Naive thymus-derived CD4-positive, alpha-beta T cell (primary cell): ENCODE data around the gene MAFG. TPM values are rescaled to one million over a fixed set of nuclear protein-coding genes. Genes with fewer than 3 reads are reported as not detected.

Source experiments
- ATAC-seq: fragments of 150-1000 bp; cut with Tn5 transposase; 2 replicates; pipeline ENCODE4 v1.10.0; 2021; ENCODE audit warnings: mild to moderate bottlenecking, moderate library complexity
- CTCF ChIA-PET: fragments of 350-600 bp; sonication (Branson Sonifier 250); formaldehyde crosslinking; loops from one replicate; lab custom pipeline; 2021; ENCODE audit warnings: antibody characterized with exemption; lab: Charles Lee
- POLR2A ChIA-PET: fragments of 350-600 bp; sonication (Branson Sonifier 250); formaldehyde crosslinking; loops from one replicate; lab custom pipeline; 2021; ENCODE audit warnings: antibody characterized with exemption, inconsistent platforms; lab: Charles Lee
- DNase-seq, 9 donors: peaks; one replicate each; pipeline versions ENCODE4 v3.0.0 to v3.0.0-alpha.2; 2020 to 2022; ENCODE audit warnings: mixed read lengths in 1 of 9
- H3K27ac ChIP-seq: one replicate; pipeline ENCODE4 v1.7.0; 2013; ENCODE audit warnings: mild to moderate bottlenecking, low read depth, low read length, moderate library complexity
- H3K27me3 ChIP-seq, 2 donors: one replicate each; pipeline ENCODE4 v1.7.0; 2013; ENCODE audit warnings: low read length in 2 of 2, mild to moderate bottlenecking in 2 of 2, moderate library complexity in 2 of 2; ENCODE audit not compliant: control insufficient read depth in 2 of 2, insufficient read depth in 2 of 2
- H3K36me3 ChIP-seq, 3 experiments: 1 replicate in 2 of 3; 2 replicates in 1 of 3; pipeline ENCODE4 v1.7.0; 2013; ENCODE audit warnings: low read length in 3 of 3, mild to moderate bottlenecking in 3 of 3, moderate library complexity in 1 of 3; ENCODE audit not compliant: insufficient read depth in 3 of 3, control insufficient read depth in 2 of 3
- H3K4me1 ChIP-seq, 2 donors: one replicate each; pipeline ENCODE4 v1.7.0; 2013; ENCODE audit warnings: low read length in 2 of 2, mild to moderate bottlenecking in 2 of 2, moderate library complexity in 1 of 2; ENCODE audit not compliant: control insufficient read depth in 2 of 2, insufficient read depth in 2 of 2
- H3K4me3 ChIP-seq: 2 replicates; pipeline ENCODE4 v1.7.0; 2013; ENCODE audit warnings: mild to moderate bottlenecking, low read length
- H3K9me3 ChIP-seq, 3 experiments: 1 replicate in 2 of 3; 2 replicates in 1 of 3; pipeline ENCODE4 v1.7.0; 2013; ENCODE audit warnings: low read length in 3 of 3; ENCODE audit not compliant: control insufficient read depth in 2 of 3
- H3K27ac Mint-ChIP-seq, 9 donors: one replicate each; pipeline ENCODE4 v1.8.0; 2020 to 2022; ENCODE audit warnings: mixed read lengths in 9 of 9, mild to moderate bottlenecking in 8 of 9, moderate library complexity in 5 of 9, inconsistent platforms in 2 of 9
- H3K27me3 Mint-ChIP-seq, 5 donors: one replicate each; pipeline ENCODE4 v1.8.0; 2021 to 2022; ENCODE audit warnings: mixed read lengths in 5 of 5, mild to moderate bottlenecking in 1 of 5
- H3K36me3 Mint-ChIP-seq, 5 donors: one replicate each; pipeline ENCODE4 v1.8.0; 2020 to 2022; ENCODE audit warnings: mixed read lengths in 5 of 5, mild to moderate bottlenecking in 3 of 5, inconsistent platforms in 1 of 5
- H3K4me1 Mint-ChIP-seq, 7 donors: one replicate each; pipeline ENCODE4 v1.8.0; 2020 to 2022; ENCODE audit warnings: mixed read lengths in 7 of 7, mild to moderate bottlenecking in 3 of 7, inconsistent platforms in 1 of 7
- H3K4me3 Mint-ChIP-seq, 10 donors: one replicate each; pipeline ENCODE4 v1.8.0; 2020 to 2022; ENCODE audit warnings: mild to moderate bottlenecking in 10 of 10, mixed read lengths in 10 of 10, moderate library complexity in 6 of 10, inconsistent platforms in 2 of 10
- H3K9me3 Mint-ChIP-seq, 11 donors: one replicate each; pipeline ENCODE4 v1.8.0; 2020 to 2022; ENCODE audit warnings: mixed read lengths in 11 of 11, mild to moderate bottlenecking in 4 of 11, inconsistent platforms in 1 of 11, moderate library complexity in 1 of 11
- intact Hi-C, 2 donors: fragments of 100-400 bp; cut with micrococcal nuclease; formaldehyde crosslinking; loops; one replicate each; pipeline ENCODE4 v1.15.1; 2023
- polyA plus RNA-seq, 2 donors: library from polyadenylated mRNA; unstranded; fragments of 300-500 nt; fragmentation: Illumina TruSeq; gene quantifications; one replicate each; pipeline ENCODE4 v1.2.3, GENCODE V29; 2021
- total RNA-seq, 6 experiments: library from RNA in 5 of 6; stranded (reverse) in 5 of 6; gene quantifications; 1 replicate in 5 of 6; 2 replicates in 1 of 6; pipeline ENCODE4 v1.2.3 and lab custom pipeline; 2021 to 2026

Gene MAFG
- total and polyA plus RNA-seq, 7 experiments from 2014 or later: 2.4 to 28.1 (median 16.0) TPM

DNA sequence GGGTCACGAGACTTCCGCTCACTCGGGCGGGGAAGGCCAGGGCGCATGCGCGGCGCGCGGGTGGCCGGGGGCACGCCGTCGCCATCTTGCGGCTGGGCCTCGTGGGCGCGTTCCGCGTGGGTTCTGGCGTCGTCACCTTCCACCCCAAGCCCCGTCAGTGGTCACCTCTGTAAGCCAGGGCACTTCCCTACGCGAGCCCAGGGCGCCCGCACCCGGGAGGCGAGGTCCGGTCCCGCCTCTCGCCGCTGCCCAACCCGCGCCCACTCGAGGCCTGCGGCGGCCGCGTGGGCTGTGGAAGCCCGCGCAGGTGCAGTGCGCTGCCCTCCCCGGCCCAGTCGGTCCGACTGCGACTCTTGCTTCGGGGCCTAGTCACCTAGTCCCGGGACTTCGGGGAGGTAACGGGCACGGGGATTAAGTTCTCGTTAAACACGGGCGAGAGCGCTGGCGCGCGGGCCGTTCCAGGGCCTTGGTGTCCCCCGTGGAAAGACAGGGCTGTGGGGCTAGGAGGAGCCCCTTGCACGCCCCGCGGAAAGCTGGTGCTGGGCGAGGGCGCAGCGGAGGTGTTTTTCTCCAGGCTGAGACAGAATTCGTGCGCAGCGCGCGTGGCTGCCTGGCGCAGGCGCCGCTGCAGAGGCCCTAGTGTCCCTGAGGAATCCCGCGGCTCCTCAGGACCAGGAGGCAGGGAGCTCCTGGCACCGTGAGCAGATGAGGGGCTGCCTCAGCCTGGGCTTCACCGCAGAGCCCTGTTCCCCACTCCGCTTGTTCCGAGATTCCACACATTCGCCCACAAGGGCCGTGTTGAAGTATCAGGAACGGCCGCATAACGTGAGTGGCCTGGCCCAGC lies 55.9 kb downstream of the MAFG start:
- peak overlapping the region; percentile 82 to 91 (median 86) for H3K4me3 Mint-ChIP-seq
- ATAC-seq (peak; percentile 45), DNase-seq (peak; percentile 93 to 99 (median 97))
- H3K4me3 ChIP-seq: peak overlapping the region; percentile 93
- H3K27me3 Mint-ChIP-seq: no peaks in the 10 kb centered on the region
- peaks cover 0 to 16% (median 0%) of the 10 kb centered on the region in 5 donors for H3K36me3 Mint-ChIP-seq
- H3K36me3 ChIP-seq: peaks cover 8 to 21% (median 12%) of the 10 kb centered on the region in 3 experiments
- POLR2A ChIA-PET: interaction anchor here (0.6 to 4.5 kb wide), 16 partner anchors 9 to 648 kb away, joined by 3 to 62 read pairs (median 5); partner anchors contain the start of genes ALYREF, ANAPC11, MCRIP1 and P4HB
- peaks cover 0 to 2% (median 0%) of the 10 kb centered on the region in 11 donors for H3K9me3 Mint-ChIP-seq
- peak overlapping the region; percentile 98 for H3K27ac ChIP-seq
- CTCF ChIA-PET: no interaction called here
- intact Hi-C loops: loop anchor here (1.0 to 5.0 kb wide), 6 partner anchors 11 to 152 kb away; partner anchors contain the start of genes ALYREF (in 2 of the 2), ANAPC11 (in 2 of the 2), MAFG (in 2 of the 2) and LRRC45 (in 1 of the 2)
- peaks cover 25 to 28% of the 10 kb centered on the region in 2 donors for H3K4me1 ChIP-seq
- H3K27ac Mint-ChIP-seq: peak overlapping the region; percentile 88 to 97 (median 95)
- no peaks in the 10 kb centered on the region for H3K9me3 ChIP-seq
- peaks cover 11 to 43% (median 41%) of the 10 kb centered on the region in 7 donors for H3K4me1 Mint-ChIP-seq
- H3K27me3 ChIP-seq: no peaks in the 10 kb centered on the region

DNA sequence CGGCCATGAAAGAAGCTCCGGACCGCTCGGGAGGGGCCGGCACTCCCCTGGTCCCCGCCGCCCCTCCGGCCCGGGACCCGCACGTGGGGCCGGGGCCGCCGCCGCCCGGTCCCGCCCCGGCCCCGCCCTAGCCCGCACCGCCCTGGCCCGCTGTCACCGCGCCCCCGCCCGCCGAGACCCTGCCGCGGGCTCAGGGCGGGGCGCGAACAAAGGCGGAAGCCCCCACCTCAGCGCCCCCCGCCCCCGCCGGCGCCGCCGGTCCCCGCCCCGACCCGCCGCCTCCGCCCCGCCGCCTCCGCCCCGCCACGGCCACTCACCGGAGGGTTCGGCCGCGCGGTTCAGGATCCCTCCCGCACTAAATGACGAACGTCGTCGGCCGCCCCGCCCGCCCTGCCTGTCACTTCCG lies 56.6 kb downstream of the MAFG start, which contains the start of gene ARHGDIA:
TSS of gene ARHGDIA (minus strand) at position 357 of the 406 bp plus-strand sequence. CDS start 1,407 bp downstream, outside the sequence.
- Mint-ChIP-seq H3K27ac (peak within 1 kb of the TSS; percentile 89 to 97 (median 95)), H3K36me3 (peaks cover 0 to 16% (median 0%) of the 10 kb centered on the region in 5 donors), H3K27me3 (no peaks in the 10 kb centered on the region), H3K9me3 (peaks cover 0 to 2% (median 0%) of the 10 kb centered on the region in 11 donors), H3K4me3 (peak within 1 kb of the TSS; percentile 82 to 92 (median 88)), H3K4me1 (peaks cover 11 to 43% (median 41%) of the 10 kb centered on the region in 7 donors)
- ChIA-PET CTCF (no interaction called here), POLR2A (interaction anchor here (0.7 to 4.5 kb wide), 9 partner anchors 8 to 356 kb away, joined by 3 to 62 read pairs (median 6); partner anchors contain the start of genes MCRIP1, P4HB and SIRT7)
- Histone ChIP-seq H3K36me3 (peaks cover 8 to 21% (median 12%) of the 10 kb centered on the region in 3 experiments), H3K4me3 (peak within 1 kb of the TSS; percentile 93), H3K9me3 (no peaks in the 10 kb centered on the region), H3K4me1 (peaks cover 25 to 28% of the 10 kb centered on the region in 2 donors), H3K27me3 (no peaks in the 10 kb centered on the region), H3K27ac (peak within 1 kb of the TSS; percentile 98)
- DNase-seq (no peak), ATAC-seq (peak; percentile 82)
- intact Hi-C loops: loop anchor here (1.0 to 5.0 kb wide), 7 partner anchors 10 to 152 kb away; partner anchors contain the start of genes ALYREF (in 2 of the 2), ANAPC11 (in 2 of the 2), MAFG (in 2 of the 2) and LRRC45 (in 1 of the 2)

DNA sequence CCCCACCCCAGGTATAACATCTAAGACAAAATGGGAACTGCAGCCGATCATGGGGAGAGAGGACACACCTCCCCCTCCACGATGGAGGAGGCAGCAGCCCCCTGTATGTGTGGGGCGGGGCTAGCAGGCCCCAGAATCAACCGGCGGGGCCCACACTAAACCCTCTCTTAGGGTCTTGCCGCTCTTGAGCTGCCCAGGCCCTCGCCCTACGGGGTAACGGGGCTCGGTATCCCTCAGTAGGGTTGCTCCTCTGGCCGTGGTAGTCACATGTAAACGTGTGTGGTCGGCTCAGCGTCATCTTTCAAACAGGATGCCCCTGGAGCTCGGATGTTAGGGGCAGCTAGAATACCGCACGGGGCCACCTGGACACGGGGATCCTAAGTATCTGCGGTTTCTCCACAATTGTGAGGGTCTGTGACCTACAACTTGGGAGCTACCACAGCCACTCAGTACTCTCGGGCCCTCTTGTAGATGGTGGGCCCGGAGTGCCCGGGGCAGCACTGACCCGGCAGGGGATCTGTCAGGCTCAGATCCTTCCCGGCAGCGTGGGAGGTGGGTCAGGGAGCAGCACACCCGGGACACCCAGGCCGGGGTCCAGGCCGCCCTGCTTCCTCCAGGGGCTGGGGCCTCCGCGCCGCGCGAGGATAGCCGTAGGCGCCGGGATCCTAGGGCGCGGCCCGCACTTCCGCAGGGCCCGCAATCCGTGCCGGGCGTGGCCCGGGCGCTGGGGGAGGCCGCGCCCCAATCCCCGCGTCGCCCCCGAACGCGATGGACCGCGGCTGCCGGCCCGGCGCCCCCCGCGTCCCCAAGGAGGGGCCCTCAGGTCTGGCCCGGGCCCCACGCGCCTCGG lies 57.2 kb downstream of the MAFG start:
- Mint-ChIP-seq H3K4me3 (peak overlapping the region; percentile 79 to 92 (median 84)), H3K27ac (peak overlapping the region; percentile 70 to 93 (median 90)), H3K9me3 (peaks cover 0 to 2% (median 0%) of the 10 kb centered on the region in 11 donors), H3K36me3 (peaks cover 0 to 16% (median 0%) of the 10 kb centered on the region in 5 donors), H3K27me3 (no peaks in the 10 kb centered on the region), H3K4me1 (peaks cover 11 to 46% (median 41%) of the 10 kb centered on the region in 7 donors)
- Histone ChIP-seq H3K27me3 (no peaks in the 10 kb centered on the region), H3K27ac (peak overlapping the region; percentile 93), H3K4me1 (peaks cover 25 to 28% of the 10 kb centered on the region in 2 donors), H3K9me3 (no peaks in the 10 kb centered on the region), H3K36me3 (peaks cover 8 to 21% (median 12%) of the 10 kb centered on the region in 3 experiments), H3K4me3 (peak overlapping the region; percentile 91)
- ATAC-seq: peak; percentile 26
- ChIA-PET CTCF (interaction anchor here (0.6 kb wide), 1 partner anchor 327 kb away, joined by 3 read pairs; no protein-coding TSS in a partner anchor), POLR2A (interaction anchor here (0.6 to 4.5 kb wide), 16 partner anchors 8 to 355 kb away, joined by 3 to 62 read pairs (median 4); partner anchors contain the start of genes ARL16, HGS, MAFG and MCRIP1)
- peak in 6 of 9 donors; percentile 29 to 61 (median 49) for DNase-seq
- intact Hi-C loops: loop anchor here (1.0 to 5.0 kb wide), 2 partner anchors 9 to 57 kb away; partner anchors contain the start of gene MAFG (in 2 of the 2)

- peaks cover 0 to 2% (median 0%) of the 10 kb centered on the region in 11 donors for H3K9me3 Mint-ChIP-seq
- intact Hi-C loops: loop anchor here (1.0 to 10.0 kb wide), 4 partner anchors 8 to 1415 kb away; partner anchors contain the start of gene MAFG (in 2 of the 2)
- peak overlapping the region; percentile 70 to 93 (median 90) for H3K27ac Mint-ChIP-seq
- Histone ChIP-seq H3K27me3 (no peaks in the 10 kb centered on the region), H3K4me3 (peak overlapping the region; percentile 91), H3K4me1 (peaks cover 25 to 28% of the 10 kb centered on the region in 2 donors), H3K36me3 (peaks cover 8 to 21% (median 12%) of the 10 kb centered on the region in 3 experiments), H3K27ac (peak overlapping the region; percentile 93), H3K9me3 (no peaks in the 10 kb centered on the region)
- H3K4me3 Mint-ChIP-seq: peak overlapping the region; percentile 79 to 92 (median 84)
- peaks cover 0 to 14% (median 0%) of the 10 kb centered on the region in 5 donors for H3K36me3 Mint-ChIP-seq
- H3K27me3 Mint-ChIP-seq: no peaks in the 10 kb centered on the region
- CTCF ChIA-PET: interaction anchor here (0.6 kb wide), 1 partner anchor 326 kb away, joined by 3 read pairs; no protein-coding TSS in a partner anchor
- POLR2A ChIA-PET: interaction anchor here (0.6 to 4.5 kb wide), 16 partner anchors 7 to 354 kb away, joined by 3 to 62 read pairs (median 4); partner anchors contain the start of genes ARL16, HGS, MAFG and MCRIP1
- ATAC-seq: no peak
- DNase-seq: peak in 5 of 9 donors; percentile 34 to 67 (median 46)
- H3K4me1 Mint-ChIP-seq: peaks cover 11 to 43% (median 39%) of the 10 kb centered on the region in 7 donors
These were observed 58.1 kb downstream of the MAFG start for GRCh38 chr17:81869221-81870130.
